Measurements from ENCODE around the gene TMBIM6.

The TMBIM6 gene

GRCh38 chr12:49741882-49742620 is 694 bp downstream of the TMBIM6 start:
- DNase-seq (ENCODE audit: extremely low read depth, insufficient read length): peak; percentile 87
- TF ChIP-seq, protein P1, sequence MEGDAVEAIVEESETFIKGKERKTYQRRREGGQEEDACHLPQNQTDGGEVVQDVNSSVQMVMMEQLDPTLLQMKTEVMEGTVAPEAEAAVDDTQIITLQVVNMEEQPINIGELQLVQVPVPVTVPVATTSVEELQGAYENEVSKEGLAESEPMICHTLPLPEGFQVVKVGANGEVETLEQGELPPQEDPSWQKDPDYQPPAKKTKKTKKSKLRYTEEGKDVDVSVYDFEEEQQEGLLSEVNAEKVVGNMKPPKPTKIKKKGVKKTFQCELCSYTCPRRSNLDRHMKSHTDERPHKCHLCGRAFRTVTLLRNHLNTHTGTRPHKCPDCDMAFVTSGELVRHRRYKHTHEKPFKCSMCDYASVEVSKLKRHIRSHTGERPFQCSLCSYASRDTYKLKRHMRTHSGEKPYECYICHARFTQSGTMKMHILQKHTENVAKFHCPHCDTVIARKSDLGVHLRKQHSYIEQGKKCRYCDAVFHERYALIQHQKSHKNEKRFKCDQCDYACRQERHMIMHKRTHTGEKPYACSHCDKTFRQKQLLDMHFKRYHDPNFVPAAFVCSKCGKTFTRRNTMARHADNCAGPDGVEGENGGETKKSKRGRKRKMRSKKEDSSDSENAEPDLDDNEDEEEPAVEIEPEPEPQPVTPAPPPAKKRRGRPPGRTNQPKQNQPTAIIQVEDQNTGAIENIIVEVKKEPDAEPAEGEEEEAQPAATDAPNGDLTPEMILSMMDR (IDR thresholded peaks at IDR 0.05; ENCODE audit: insufficient read depth, low read length, poor library complexity, severe bottlenecking): no peak
- Histone ChIP-seq H3K36me3 (ENCODE audit: control insufficient read depth, insufficient read depth, low read length) (no peaks in the 10 kb centered on the region), H3K27me3 (replicated peaks; ENCODE audit: control insufficient read depth, insufficient read depth, low read length) (no peaks in the 10 kb centered on the region), H3K4me3 (replicated peaks; ENCODE audit: low read depth, low read length) (peak overlapping the region; percentile 79)

DNA sequence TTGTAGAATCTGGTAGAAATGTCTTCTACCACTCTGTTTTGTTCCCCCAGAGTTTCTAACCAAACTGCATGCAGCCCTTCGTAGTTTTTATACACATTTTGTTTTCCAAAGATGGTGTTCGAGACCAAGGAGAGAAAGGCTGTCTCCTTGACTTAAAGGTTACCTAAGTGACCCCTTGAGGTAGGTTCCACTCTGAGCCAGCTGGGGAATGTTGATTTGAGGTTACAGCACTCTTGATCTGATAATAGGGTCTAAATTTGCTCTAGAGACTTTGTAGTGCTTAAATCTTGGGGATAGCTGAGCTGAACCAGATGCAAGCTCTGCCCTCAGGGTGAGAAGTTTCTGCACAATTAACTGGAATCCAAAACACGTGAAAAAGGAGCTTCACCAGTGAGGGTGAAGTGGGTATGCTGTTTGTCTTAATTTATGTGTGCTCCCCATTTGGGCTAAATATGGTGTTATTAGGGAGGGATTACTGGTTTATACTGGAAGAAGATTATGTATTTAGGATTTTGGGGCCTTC is 3.1 kb downstream of the TMBIM6 start:
- H3K27me3 ChIP-seq (replicated peaks; ENCODE audit: control insufficient read depth, insufficient read depth, low read length): no peaks in the 10 kb centered on the region
- no peak for DNase-seq (ENCODE audit: extremely low read depth, insufficient read length)
- TF ChIP-seq, protein P1 (IDR thresholded peaks at IDR 0.05; ENCODE audit: insufficient read depth, low read length, poor library complexity, severe bottlenecking): no peak
- H3K36me3 ChIP-seq (ENCODE audit: control insufficient read depth, insufficient read depth, low read length): no peaks in the 10 kb centered on the region; the same call in 1 of the 2 replicates
- no peak overlapping the region for H3K4me3 ChIP-seq (replicated peaks; ENCODE audit: low read depth, low read length)

- TF ChIP-seq, protein P1 (IDR thresholded peaks at IDR 0.05; ENCODE audit: insufficient read depth, low read length, poor library complexity, severe bottlenecking): no peak
- Histone ChIP-seq H3K4me3 (replicated peaks; ENCODE audit: low read depth, low read length) (no peak overlapping the region), H3K27me3 (replicated peaks; ENCODE audit: control insufficient read depth, insufficient read depth, low read length) (no peaks in the 10 kb centered on the region), H3K36me3 (ENCODE audit: control insufficient read depth, insufficient read depth, low read length) (peaks cover 4% of the 10 kb centered on the region)
- no peak for DNase-seq (ENCODE audit: extremely low read depth, insufficient read length)
These were observed 6.9 kb downstream of the TMBIM6 start for GRCh38 chr12:49748306-49748705.

- Histone ChIP-seq H3K36me3 (ENCODE audit: control insufficient read depth, insufficient read depth, low read length) (peaks cover 4% of the 10 kb centered on the region), H3K4me3 (replicated peaks; ENCODE audit: low read depth, low read length) (no peak overlapping the region), H3K27me3 (replicated peaks; ENCODE audit: control insufficient read depth, insufficient read depth, low read length) (no peaks in the 10 kb centered on the region)
- TF ChIP-seq, protein P1 (IDR thresholded peaks at IDR 0.05; ENCODE audit: insufficient read depth, low read length, poor library complexity, severe bottlenecking): no peak
- DNase-seq (ENCODE audit: extremely low read depth, insufficient read length): no peak
These were observed 7.4 kb downstream of the TMBIM6 start for GRCh38 chr12:49748800-49749199.

DNA sequence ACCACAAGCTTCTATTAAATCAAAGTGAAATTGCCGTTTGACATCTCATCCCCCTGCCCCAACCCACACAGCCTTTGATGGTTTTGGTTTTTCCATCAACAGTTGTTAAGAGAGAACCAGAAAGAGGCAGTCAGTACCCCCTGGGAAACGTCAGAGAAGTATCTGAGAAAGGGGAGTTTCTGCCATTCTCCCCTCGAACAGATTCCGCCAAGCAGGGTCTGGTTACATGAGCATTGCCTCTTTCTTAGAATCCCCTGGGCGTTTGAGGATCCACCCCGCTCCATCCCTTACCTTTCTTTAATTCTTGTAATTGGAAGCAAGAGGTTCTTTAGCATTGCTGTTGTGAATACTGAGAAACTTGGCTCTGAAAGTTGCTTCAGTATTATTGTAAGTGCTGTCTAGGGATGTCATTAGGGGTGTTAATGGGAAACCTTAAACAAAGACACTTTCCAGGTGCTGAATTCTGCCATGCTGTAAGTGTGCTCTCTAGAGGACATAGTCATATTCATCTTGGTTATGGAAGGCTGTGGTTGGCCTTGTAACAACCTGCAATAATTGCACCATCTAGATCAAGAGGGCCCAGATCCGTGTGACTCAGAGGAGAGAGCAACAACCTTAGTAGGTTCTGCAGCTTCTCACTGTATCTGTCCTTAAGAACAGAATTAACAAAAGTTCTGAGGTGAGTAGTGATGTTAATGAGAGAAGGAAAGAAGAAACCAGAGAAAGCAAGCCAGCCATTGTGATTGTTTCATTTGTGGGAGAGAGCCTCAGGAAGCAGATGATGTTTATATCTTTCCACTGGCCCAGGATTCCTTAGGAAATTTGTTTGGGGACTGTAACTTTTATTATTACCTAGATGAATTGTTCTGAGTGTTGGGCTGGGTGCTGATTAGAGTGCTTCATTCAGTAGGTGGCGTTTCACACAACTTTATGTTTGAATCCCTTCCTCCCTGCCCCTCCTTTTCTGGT is 9.0 kb downstream of the TMBIM6 start:
- Histone ChIP-seq H3K4me3 (replicated peaks; ENCODE audit: low read depth, low read length) (no peak overlapping the region), H3K36me3 (ENCODE audit: control insufficient read depth, insufficient read depth, low read length) (peaks cover 7% of the 10 kb centered on the region), H3K27me3 (replicated peaks; ENCODE audit: control insufficient read depth, insufficient read depth, low read length) (no peaks in the 10 kb centered on the region)
- TF ChIP-seq, protein P1 (IDR thresholded peaks at IDR 0.05; ENCODE audit: insufficient read depth, low read length, poor library complexity, severe bottlenecking): peak; percentile 27
- peak; percentile 44 for DNase-seq (ENCODE audit: extremely low read depth, insufficient read length)
